GM21515 (cell line): ENCODE results near the gene MAST2.
"Not testable (repeated sequence)": the region's sequence is repeated elsewhere in the genome, so short reads cannot be mapped to it uniquely, and the experiment has no call there.

Source experiments
- ATAC-seq: cut with Tn5 transposase; IDR thresholded peaks from one replicate; pipeline ENCODE4 v1.9.1; 2021; ENCODE audit not compliant: unreplicated experiment

The MAST2 gene

DNA sequence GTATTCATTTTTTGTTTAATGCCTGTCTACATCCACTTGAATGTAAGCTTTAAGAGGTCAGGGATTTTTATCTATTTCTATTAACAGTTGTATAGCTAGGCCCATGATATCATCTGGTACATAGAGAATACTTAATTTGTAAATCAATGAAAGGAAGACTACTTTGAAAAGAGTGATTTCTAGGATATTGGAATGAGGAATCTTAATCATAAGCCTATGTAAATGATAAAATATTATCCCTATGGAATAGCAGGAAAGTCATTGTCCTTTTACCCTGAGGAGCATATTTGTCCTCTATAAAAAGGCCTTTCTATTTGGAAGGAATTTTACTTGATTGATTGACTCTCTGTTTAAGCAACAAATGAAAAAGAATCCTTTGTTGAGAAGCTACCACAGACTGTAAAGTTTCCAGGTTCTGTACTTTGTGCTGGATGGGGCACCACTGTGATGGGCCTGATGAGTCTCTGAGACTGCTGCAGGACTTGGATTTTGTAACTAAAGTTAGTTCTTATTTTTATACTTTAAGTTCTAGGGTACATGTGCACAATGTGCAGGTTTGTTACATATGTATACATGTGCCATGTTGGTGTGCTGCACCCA is 53.8 kb downstream of the MAST2 start:
- no peak for ATAC-seq

DNA sequence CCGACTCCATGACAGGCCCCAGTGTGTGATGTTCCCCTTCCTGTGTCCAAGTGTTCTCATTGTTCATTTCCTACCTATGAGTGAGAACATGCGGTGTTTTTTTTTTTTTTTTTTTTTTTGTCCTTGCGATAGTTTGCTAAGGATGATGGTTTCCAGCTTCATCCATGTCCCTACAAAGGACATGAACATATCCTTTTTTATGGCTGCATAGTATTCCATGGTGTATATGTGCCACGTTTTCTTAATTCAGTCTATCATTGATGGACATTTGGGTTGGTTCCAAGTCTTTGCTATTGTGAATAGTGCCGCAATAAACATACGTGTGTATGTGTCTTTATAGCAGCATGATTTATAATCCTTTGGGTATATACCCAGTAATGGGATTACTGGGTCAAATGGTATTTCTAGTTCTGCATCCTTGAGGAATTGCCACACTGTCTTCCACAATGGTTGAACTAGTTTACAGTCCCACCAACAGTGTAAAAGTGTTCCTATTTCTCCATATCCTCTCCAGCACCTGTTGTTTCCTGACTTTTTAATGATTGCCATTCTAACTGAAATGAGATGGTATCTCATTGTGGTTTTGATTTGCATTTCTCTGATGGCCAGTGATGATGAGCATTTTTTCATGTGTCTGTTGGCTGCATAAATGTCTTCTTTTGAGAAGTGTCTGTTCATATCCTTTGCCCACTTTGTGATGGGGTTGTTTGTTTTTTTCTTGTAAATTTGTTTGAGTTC is 54.5 kb downstream of the MAST2 start:
- ATAC-seq: not testable (repeated sequence)

DNA sequence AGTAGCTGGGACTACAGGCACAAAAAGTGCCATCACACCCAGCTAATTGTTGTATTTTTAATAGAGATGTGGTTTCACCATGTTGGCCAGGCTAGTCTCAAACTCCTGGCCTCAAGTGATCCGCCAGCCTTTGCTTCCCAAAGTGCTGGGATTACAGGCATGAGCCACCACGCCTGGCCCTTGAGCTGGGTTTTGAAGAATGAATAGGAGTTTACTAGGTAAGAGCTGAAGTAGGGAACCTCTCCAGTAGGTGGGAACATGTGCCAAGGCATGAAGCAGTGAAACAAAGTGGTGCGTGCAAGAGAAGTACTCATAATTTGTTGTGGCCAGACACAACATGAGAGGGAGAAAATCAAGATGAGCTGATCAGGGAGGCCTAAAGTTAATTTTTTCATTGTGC is 55.8 kb downstream of the MAST2 start:
- no peak for ATAC-seq

DNA sequence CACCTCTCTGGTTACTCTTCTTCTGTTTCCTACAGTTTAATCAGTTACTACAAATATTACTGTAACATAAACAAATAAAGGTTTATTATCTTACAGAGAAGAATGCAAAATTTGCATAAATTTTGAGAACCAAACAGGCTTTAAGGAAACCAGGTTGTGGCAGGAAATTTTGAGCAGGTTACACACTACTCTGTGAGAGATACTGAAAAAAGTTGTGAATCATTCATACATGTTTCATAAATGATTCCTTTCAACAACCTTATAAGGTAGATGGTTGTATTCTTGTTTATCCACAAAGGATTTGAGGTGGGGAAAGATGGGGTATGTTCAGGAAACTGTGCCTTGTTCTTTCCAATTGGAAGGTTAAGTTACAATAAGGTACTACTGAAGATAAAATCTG is 58.6 kb downstream of the MAST2 start:
- ATAC-seq: no peak

DNA sequence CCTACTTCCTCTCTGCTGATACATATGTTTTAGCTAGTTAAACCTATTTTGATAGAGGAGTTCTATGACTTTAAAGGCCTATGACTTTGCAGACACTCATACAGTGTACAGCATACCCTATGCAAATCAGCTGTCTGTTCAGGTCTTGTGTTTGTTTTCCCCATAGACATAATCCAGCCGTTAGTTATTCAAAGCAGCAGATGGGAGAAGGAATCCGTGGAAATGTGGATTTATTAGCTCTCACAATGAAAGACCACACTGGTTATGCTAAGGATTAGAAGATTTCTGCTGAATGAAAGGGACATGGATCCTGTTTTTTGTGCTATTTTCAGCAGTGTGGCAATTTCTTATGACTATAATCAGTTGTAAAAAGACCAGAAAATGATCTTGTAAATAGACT is 59.8 kb downstream of the MAST2 start:
- ATAC-seq: no peak

DNA sequence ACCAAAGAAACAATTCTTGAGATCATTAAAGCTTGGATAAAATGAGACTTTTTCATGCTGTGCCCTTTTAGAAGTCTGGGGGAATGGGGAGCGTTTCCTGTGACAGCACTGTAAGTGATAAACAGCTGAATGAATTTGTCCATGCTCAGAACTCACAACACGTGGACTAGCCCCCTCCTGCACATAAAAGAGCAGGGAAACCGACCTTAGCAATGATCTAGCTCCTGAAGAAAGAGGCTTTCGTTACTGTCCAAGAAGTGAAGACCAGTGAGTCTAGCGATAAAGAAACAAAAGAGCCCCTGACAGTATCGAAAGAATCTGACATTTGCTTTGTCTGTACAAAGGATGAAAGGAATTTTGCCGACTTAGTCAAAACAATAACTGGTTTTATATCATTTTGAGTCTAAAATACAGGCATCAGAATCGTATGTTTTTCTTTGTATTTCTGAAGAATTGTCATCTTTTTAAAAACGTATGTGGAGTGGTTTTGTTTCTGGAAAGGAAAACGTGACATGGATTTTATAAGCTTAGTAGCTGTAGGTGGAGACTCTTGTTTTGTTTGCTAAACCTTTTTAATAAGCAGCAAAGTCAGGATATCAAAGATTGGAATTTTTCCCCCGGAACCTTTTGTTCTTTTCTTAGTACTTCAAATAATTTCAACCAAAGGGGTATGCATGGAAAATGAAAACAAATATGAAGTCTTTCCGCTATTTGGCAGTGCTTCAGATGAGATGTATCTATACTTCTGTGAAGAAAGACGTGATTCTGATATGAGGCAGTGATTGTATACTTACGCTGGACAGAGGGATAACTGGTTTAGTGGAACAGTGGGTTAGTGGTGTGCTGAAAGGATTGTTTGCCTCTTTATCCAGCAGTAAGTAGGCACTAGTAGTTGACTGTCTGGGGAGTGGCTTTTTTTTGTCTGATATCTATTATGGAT is 61.0 kb downstream of the MAST2 start:
- no peak for ATAC-seq

DNA sequence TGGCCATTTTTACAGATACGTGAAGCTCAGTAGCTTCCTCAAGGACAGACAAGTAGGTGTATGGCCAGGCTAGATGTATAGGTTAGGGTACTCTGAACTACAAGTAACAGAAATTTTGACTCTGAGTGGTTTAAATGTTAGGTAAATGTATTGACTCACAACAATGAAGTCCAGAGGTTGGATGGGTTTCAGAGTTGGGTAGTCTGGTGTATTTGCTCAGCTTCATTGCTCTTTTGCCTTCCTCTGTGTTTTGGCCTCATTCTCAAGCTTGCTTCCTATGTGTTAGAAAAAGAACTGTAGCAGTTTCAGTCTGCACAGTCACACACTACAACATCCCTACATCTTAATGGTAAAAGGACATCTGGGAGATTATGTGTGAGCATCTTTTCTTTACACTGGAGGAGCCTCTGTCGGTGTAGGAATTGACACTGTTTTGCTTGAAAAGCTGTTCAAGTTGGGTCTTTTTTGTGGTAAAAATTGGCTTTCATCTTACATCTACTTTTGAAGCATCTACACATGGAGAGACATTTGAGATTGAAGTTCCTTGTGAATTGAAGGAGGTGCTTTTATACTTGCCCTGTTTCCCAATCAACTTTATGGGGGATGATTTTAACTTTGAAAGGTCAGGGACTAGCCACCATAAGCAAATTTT is 64.4 kb downstream of the MAST2 start:
- no peak for ATAC-seq

DNA sequence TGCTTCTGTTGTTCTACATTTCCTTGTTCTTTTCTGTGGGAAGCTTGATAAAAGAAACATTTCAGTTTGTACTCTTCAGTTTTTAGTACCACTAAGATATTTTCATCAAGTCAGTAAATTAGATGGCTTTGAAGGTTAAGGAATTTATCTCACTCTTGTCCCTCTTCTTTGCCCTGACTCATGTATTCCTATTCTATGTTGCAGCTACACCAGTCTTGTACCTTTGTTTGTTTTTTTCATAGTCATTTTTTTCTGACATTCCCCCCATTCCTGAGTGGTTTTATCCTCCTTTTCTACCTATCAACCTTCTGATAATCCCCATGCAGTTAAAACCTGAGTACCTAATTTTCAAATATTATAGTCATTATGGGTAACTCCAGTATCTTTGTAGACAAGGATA is 65.4 kb downstream of the MAST2 start:
- ATAC-seq: no peak

DNA sequence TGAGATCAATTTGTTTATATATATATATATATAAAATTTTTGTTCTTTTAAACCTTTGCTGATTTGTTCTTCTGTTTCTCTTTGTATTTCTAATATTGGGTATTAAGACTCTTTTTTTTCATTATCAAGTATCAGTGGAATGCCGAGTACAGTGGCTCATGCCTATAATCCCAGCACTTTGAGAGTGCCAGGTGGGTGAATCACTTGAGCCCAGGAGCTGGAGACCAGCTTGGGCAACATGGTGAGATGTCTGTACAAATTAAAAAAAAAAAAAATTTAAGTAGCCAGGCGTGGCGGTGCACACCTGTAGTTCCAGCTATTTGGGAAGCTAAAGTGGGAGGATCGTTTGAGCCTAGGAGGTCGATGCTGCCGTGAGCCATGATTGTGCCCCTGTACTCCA is 67.1 kb downstream of the MAST2 start:
- ATAC-seq: no peak

DNA sequence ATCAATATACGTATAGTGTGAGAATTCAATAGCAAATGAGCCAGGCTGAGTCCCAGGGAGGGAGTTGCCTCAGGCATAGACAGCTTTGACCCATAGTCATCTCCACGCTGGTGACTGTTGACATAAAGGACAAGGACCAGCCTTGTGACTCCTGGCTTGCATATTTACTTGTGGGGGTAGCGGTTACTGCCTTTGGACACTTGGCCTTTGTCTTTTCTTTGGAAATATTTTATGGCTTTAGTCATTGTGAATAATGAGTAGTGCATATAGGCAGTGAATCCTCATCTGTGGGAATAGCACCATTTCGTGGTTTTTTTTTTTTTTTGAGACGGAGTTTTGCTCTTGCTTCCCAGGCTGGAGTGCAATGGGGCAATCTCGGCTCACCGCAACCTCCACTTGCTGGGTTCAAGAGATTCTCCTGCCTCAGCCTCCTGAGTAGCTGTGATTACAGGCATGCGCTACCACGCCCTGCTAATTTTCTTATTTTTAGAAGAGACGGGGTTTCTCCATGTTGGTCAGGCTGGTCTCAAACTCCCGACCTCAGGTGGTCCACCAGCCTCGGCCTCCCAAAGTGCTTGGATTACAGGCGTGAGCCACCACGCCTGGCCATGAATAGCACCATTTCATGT is 68.9 kb downstream of the MAST2 start:
- ATAC-seq: not testable (repeated sequence)

DNA sequence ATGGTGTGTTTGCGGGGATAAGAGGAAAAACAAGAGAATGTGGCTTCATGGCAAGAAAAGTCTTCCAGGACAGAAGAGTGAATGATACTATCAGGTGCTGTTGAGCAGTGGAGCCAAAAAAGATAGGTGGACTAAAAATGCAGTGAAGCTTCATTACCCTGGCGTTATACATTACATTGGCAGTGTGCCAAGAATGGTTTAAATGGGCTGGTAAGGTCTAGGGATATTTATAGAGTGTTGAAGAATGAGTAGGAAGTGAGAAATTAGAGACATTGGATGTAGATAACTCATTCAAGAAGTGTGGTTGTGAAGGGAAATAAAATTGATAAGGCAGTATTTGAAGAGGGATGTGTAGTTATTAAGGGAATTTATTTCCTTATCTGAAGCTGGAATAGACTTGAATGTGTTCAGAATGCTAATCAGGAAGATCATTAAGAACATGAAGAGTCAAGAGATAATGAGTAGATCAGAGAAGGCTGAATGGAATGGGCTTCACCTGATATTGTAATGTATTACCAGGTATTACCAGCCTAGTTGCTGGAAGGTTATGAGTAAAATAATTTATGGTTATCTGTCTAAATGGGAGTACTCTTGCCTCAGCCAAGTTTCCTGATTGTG is 72.7 kb downstream of the MAST2 start:
- ATAC-seq: no peak

DNA sequence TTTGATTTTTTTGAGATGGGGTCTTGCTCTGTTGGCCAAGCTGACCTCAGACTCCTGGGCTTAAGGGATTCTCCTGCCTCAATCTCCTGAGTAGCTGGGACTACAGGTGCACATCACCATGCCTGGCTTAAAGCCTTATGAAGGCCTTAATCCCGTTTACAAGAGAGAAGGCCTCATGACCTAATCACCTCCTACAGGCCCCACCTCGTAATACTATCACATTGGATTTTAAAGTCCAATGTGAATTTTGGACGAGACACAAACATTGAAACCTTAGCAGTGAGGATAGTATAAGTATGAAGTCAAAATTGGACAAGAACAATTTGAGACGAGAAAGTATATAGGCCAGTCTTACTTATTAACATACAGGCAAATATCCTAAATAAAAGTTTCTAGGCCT is 73.9 kb downstream of the MAST2 start:
- no peak for ATAC-seq

DNA sequence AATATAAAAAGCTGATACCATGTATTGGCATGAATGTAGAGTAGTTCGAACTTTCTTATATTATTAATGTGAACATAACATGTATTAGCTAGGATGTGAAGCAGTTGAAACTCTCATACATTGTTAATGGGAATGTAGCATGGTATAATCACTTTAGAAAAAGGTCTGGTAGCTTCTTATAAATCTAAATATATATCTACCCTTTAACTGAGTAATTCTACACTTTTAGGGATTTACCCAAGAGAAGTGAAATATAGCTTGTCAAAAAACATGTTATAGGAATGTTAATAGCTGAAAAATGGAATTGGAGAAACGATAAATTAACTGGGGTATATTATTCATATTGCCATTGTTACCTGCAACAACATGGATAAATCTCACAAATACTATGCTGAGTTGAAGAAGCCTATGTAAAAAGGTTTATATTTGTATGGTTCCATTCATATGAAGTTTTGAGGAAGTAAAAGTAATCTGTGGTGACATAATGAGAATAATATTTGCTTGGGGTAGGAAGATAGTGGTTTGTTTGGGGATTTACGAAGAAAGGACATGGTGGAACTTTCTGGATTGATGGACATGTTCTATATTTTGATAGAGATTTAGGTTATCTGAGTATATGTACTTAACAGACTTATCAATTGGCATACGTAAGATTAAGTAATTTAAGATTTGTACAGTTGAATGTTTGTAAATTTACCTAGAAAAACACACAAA is 76.6 kb downstream of the MAST2 start:
- no peak for ATAC-seq

DNA sequence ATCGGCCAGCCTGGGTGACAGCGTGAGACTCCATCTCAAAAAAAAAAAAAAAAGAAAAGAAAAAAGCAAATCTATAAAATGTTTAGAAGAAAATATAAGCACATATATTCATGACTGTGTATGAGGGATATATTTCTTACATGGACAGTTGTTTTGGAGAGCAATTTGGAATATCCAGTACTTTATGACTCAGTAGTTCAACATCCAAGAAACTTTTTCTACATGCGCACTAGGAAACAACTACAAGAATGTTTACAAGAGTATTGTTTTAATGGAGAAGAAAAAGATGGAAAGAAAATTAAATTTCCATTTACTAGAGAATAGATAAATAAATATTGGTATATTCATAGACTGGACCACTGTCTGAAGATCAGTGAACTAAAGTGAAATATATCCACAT is 77.5 kb downstream of the MAST2 start:
- ATAC-seq: no peak

DNA sequence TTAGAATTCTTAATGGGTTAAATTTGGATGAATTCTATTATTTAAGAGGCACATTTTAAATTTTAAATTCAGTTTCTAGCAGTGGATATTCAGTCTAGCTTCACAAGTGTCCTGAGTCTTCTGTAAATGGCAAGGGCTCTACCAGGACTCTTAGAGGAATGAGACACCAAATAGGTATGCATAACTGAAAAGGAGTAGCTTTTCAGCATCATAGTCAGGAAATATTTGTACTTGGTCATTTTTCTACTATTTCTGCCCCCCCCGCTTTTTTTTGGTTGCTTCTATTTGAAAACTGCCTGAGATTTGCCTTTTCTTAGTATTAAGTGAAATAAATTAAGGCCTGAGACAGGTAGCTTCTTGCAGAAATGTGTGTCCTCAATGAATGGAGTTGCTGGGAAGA is 80.2 kb downstream of the MAST2 start:
- no peak for ATAC-seq

DNA sequence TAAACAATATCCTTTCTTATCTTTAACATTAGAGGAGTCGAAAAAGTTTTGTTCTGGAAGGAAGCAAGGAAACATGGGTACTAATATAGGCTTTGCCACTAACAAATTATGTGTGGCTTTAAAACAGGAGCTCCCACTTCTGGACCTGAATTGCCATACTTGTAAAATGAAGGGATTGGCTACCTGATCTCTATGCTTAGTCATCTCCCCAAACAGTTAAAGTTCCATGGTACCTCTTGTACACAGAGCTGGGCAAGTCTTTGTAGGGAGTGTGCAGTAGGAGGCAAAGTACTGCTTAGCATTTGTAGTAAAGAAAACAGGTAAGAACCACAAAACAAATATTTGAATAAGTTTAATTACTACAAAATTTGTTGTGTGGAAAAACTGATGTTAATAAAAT is 81.3 kb downstream of the MAST2 start:
- no peak for ATAC-seq

DNA sequence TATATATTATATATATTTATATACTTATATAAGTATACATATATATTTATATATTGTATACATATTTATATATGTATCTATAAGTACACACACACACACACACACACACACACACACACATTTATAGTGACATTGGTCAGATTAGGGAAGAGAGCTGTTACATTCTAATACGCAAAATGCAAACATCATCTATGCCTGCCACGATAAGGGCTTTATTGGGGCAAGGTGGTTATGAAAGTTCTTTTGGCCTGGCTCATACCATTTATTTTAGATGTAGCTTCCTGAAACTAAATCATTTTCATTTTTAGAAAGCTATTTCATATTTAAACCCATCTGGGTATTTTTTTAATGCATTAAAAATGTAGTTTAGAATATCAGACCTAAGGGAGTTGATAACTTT is 82.8 kb downstream of the MAST2 start:
- no peak for ATAC-seq

DNA sequence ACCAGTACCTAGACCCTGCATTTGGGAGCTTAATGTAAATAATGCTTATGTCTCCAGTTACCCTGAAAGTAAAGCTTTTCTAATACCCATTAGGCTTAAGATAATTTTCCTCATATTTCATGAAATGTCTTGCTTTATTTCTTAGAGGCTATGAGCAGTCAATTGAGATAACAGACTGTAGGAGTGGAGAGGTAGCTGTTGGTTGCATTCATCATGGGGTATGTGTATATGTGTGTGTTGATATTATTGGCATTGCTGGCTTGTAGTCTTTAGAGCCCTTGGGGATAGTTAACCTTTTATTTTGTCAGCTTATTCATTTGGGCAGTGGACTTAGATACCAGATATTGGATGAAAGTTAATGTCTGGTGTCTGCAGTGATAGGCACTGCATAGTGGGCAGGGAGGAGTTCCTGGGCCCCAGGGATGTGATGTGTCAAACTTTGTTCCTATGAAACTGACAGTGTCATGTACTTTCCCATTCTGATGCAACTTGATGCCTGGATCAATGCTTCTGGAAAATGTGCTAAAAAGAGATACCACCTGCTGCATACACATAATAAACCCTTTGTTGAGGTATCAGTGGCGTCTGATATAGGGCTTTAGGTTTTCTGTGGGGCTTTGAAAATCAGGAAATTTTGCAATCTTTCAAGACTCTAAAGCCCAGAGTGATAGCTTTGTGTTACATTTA is 83.9 kb downstream of the MAST2 start:
- no peak for ATAC-seq

DNA sequence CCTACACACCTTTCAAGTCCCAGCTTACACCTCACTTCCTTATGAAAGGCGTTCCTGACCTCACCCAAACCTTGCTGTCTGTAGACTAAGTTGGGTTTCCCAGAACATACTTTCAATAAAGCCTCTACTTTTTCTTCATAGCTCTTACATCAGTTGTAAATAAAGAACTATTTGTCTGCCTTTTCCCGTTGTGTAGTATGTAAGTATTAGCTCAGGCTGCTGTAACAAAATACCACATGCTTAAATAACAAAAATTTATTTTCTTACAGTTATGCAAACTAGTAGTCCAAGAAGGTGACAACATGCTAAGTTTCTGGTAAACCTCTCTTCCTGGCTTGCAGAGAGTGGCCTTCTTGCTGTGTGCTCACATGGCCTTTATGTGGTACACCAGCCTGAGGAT is 86.7 kb downstream of the MAST2 start:
- ATAC-seq: no peak
